GM13977 (cell line): ENCODE measurements around the gene FNDC11.

Experiments used
- DNase-seq: peaks from one replicate; pipeline ENCODE4 v3.0.0; 2012; ENCODE audit warnings: low spot score
- CTCF ChIP-seq: IDR thresholded peaks from 2 replicates; pipeline ENCODE4 v1.5.1; 2012; ENCODE audit warnings: mild to moderate bottlenecking, control low read depth; ENCODE audit not compliant: insufficient read depth; ENCODE audit errors: extremely low read depth, missing control alignments
- in situ Hi-C: fragments of 300-500 bp; cut with MboI; formaldehyde crosslinking; loops from one replicate; pipeline ENCODE4 v1.12.0; 2022; ENCODE audit warnings: low sequenced_read_pairs, low pct_unique_long_range_greater_than_20kb, mixed read lengths, inconsistent platforms; ENCODE audit not compliant: unreplicated experiment

Gene FNDC11

GRCh38 chr20:63573647-63574131, 19.7 kb downstream of the FNDC11 start:
- in situ Hi-C loops = no loop called here
- DNase-seq = no peak
- TF ChIP-seq CTCF = no peak

GRCh38 chr20:63574156-63574828, 20.3 kb downstream of the FNDC11 start, which contains the start of gene HELZ2:
Gene HELZ2 (minus strand): TSS chr20:63574239. CDS start chr20:63572385, 1,854 bp downstream.
- in situ Hi-C loops = no loop called here
- peak; percentile 91 for DNase-seq
- no peak for TF ChIP-seq CTCF

- no peak for TF ChIP-seq CTCF
- in situ Hi-C loops = no loop called here
- DNase-seq = no peak
Measured at GRCh38 chr20:63574829-63575743, 21.1 kb downstream of the FNDC11 start.

- DNase-seq = no peak
- in situ Hi-C loops = no loop called here
- TF ChIP-seq CTCF = no peak
Measured at GRCh38 chr20:63576311-63576710, 22.4 kb downstream of the FNDC11 start.

- no peak for TF ChIP-seq CTCF
- in situ Hi-C loops = no loop called here
- DNase-seq = no peak
Measured at GRCh38 chr20:63577317-63577894, 23.4 kb downstream of the FNDC11 start.

GRCh38 chr20:63578224-63579016, 24.5 kb downstream of the FNDC11 start:
- peak; percentile 2 for TF ChIP-seq CTCF
- in situ Hi-C loops = no loop called here
- no peak for DNase-seq
